ENCODE data around the gene KXD1.
A peak's percentile ranks its signal among the peaks of the same experiment; 100 is the strongest.
"Not testable (repeated sequence)": the region's sequence is repeated elsewhere in the genome, so short reads cannot be mapped to it uniquely, and the experiment has no call there.

KXD1 gene

DNA sequence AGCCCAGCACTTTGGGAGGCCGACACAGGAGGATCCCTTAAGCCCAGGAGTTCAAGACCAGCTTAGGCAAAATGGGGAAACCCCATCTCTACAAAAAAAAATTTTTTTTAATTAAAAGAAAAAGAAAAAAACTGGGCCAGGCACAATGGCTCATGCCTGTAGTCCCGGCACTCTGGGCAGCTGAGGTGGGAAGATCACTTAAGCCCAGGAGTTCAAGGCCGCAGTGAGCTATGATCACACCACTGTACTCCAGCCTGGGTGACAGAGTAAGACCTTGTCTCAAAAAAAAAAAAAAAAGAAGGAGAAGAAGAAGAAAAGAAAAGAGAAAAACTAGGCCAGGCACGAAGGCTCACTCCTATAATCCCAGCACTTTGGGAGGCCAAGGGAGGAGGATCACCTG is 40.1 kb upstream of the KXD1 start:
- TF ChIP-seq, protein P1, sequence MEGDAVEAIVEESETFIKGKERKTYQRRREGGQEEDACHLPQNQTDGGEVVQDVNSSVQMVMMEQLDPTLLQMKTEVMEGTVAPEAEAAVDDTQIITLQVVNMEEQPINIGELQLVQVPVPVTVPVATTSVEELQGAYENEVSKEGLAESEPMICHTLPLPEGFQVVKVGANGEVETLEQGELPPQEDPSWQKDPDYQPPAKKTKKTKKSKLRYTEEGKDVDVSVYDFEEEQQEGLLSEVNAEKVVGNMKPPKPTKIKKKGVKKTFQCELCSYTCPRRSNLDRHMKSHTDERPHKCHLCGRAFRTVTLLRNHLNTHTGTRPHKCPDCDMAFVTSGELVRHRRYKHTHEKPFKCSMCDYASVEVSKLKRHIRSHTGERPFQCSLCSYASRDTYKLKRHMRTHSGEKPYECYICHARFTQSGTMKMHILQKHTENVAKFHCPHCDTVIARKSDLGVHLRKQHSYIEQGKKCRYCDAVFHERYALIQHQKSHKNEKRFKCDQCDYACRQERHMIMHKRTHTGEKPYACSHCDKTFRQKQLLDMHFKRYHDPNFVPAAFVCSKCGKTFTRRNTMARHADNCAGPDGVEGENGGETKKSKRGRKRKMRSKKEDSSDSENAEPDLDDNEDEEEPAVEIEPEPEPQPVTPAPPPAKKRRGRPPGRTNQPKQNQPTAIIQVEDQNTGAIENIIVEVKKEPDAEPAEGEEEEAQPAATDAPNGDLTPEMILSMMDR (IDR thresholded peaks at IDR 0.05; ENCODE audit: control insufficient read depth, extremely low read depth, insufficient read depth): no peak
- no peak overlapping the region for H3K4me3 ChIP-seq (ENCODE audit: low read depth, low read length)
- no peak for DNase-seq (ENCODE audit: low read depth)

DNA sequence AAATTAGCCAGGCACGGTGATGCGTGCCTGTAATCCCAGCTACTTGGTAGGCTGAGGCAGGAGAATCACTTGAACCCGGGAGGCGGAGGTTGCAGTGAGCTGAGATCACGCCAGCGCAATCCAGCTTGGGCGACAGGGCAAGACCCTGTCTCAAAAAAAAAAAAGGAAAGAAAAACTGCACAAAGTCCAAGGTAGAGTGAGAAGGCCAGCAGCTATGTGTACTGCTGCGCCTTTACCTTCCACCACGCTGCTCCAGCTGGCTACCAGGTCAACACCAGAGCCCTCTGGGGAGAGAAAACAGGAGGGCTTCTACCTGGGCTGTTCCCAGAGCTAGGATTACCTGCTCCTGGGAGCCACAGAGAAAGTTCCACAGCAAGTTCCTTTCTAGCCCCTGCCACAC is 39.0 kb upstream of the KXD1 start:
- no peak overlapping the region for H3K4me3 ChIP-seq (ENCODE audit: low read depth, low read length)
- TF ChIP-seq, protein P1 (IDR thresholded peaks at IDR 0.05; ENCODE audit: control insufficient read depth, extremely low read depth, insufficient read depth): no peak
- DNase-seq (ENCODE audit: low read depth): no peak

DNA sequence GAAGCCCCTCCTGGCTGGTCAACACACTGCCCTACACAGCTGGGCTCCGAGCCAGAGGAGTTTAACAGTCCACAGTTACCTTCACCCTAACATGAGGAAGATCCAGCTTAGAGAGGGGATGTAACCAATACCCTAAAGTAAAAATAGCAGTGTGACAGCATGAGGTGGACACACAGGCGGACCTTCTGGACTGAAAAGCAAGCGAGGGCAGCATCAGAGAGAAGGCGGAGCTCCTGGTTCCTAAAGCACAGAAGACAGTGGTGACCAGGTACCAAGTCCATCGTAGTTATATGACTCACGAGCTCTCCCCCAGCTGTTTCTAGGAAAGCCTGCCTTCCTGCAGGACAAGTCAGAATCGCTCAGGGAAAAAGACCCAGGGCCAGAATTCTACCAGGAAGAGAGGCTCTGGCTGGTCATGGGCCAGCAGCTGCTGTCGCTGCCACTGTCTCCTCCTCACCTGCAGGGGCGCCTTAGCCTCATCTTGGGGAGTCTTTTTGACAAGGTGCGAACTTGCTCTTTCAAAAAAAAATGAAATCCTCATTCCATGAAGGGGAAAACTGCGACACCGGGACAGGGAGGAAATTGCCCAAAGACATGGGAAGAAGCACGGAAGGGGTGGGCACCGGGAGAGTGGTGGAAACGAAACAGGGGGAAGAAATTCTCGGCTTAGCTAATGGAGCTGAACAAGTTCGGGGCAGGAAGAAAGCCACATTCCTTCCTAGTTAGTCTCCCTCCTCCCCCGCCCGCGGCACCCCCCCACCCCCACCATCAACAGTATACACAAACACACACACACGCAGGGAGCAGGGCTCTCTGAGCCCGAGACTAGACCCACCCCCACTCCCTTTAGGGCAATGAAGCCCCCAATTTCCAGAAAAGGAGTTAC is 37.5 kb upstream of the KXD1 start:
- TF ChIP-seq, protein P1 (IDR thresholded peaks at IDR 0.05; ENCODE audit: control insufficient read depth, extremely low read depth, insufficient read depth): peak; percentile 77
- H3K4me3 ChIP-seq (ENCODE audit: low read depth, low read length): peak overlapping the region; percentile 66
- peak; percentile 82 for DNase-seq (ENCODE audit: low read depth)

DNA sequence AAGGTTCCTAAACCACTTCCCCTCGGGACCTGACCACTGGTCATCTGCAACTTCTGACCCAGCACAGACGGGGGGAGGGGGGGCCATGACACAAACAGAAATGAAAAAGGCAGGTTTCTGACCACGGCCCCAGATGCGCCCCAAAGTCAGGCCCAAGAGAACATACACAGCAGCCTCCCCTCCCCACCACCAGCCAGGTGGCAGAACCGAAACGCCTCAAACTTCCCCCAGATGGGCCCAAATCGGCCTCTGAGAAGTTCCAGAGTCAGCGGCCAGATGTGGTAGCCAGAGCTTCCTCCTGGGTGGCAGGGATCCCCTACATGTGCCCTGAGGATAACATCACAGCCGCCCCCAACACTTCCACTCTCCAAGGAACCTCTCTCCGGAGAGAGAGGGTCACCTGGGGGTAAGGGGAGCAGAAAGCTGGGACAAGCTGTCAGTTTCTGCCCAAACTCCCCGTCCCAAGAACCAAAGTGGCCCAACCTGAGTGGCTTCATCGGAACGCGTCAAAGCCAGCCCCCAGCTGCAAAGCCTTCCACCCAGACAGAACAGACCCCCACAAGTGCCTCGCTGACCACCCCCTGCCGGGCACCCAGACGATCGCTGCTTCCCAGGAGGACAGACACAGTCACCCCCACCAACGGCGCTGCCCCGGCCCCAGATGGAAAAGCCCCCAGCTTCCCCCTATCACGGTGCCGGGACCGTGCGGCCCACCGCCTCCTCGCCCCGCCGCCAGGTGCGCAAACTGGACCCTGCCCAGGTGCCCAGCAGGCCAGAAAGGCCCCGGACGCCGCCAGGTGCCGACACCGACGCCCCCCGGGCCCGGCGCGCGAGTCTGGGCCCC is 36.6 kb upstream of the KXD1 start:
- no peak for DNase-seq (ENCODE audit: low read depth)
- TF ChIP-seq, protein P1 (IDR thresholded peaks at IDR 0.05; ENCODE audit: control insufficient read depth, extremely low read depth, insufficient read depth): no peak
- H3K4me3 ChIP-seq (ENCODE audit: low read depth, low read length): peak overlapping the region; percentile 66

DNA sequence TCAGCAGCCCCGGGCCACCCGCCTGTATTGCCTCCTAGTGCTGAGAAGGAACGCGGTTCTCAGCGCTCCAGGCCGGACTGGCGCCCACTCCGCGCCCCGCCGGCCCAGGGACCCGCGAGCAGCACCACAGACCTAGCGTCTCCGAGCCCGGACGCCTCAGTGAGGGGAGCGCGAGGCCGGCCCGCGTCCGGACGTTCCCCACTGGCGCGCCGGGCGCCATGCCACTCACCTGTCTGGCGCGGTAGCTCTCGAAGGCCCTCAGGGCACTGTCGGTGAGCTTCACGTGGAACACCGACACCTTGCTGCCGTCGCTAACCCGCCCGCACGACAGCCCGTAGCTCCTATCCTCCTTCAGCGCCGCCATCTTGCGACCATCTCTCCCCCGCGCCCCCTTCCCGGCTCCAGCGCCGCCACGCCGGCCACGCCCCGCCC is 36.0 kb upstream of the KXD1 start, which contains the start of gene ELL:
Gene ELL, minus strand, starts transcription at position 379 of the 432 bp plus-strand sequence. Its CDS starts 15 bp downstream, at position 364.
- DNase-seq (ENCODE audit: low read depth): no peak
- TF ChIP-seq, protein P1 (IDR thresholded peaks at IDR 0.05; ENCODE audit: control insufficient read depth, extremely low read depth, insufficient read depth): no peak
- peak within 1 kb of the TSS; percentile 66 for H3K4me3 ChIP-seq (ENCODE audit: low read depth, low read length)

DNA sequence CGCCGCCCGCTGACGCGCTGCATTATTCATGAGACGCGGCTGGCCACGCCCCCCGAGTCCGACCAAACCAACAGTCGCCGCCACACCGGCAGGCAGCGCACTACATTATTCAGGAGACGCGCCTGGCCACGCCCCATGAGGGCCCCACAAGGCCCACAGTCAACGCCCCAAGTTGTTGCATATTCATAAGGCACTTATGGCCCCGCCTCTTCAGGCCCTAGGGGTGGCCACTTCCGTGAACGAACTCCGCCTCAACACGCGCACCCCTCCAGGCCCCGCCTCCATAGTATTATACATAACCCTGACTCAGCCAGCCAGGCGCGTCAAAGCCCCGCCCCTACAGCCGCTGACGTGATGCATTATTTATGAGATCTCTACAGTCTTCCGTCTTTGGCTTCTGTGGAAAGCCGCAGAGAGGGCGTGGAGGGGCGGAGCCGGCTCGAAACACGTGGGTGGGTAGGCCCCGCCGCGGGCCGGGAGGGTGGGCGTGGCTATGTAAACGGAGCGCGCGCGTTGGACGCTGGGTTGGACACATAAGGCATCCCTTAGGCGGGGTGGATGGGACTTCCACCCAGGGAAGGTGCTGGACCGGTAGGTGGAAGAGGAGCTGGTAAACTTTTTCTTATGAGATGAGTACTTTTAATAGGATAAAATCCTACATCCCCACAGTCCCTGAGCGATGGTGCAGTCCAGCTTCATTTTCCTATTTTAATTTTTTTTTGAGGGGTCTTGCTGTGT is 35.4 kb upstream of the KXD1 start:
- H3K4me3 ChIP-seq (ENCODE audit: low read depth, low read length): peak overlapping the region; percentile 66
- peak; percentile 100 for DNase-seq (ENCODE audit: low read depth)
- TF ChIP-seq, protein P1 (IDR thresholded peaks at IDR 0.05; ENCODE audit: control insufficient read depth, extremely low read depth, insufficient read depth): 0 out of 2 replicates have a peak, but pooled peaks have one; percentile 9

DNA sequence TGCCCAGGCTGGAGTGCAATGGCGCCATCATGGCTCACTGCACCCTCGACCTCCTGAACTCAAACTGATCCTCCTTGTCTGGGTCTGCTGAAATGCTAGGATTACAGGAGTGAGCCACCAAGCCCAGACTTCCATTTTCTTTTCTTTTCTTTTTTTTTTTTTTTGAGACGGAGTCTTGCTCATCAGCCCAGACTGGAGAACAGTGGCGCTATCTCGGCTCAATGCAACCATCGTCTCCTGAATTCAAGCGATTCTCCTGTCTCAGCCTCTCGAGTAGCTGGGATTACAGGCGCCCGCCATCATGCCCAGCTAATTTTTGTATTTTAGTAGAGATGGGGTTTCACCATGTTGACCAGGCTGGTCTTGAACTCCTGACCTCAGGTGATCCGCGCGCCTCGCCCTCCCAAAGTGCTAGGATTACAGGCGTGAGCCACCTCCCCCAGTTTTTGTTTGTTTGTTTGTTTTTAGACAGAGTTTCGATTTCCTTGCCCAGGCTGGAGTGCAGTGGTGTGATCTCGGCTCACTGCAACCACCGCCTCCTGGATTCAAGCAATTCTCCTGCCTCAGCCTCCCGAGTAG is 34.7 kb upstream of the KXD1 start:
- H3K4me3 ChIP-seq (ENCODE audit: low read depth, low read length): peak overlapping the region; percentile 33; the same call in 1 of the 2 replicates
- not testable (repeated sequence) for DNase-seq (ENCODE audit: low read depth)

All from LNCaP clone FGC (cell line).